ENCODE measurements around the gene STPG1. TPM values are rescaled to one million over a fixed set of nuclear protein-coding genes. Genes with fewer than 3 reads are reported as not detected.

STPG1 gene
- polyA plus RNA-seq, 1 donor (not counting 4 experiments of a cell fraction or from before 2014, with no cell fraction given), result 16.6 TPM

DNA sequence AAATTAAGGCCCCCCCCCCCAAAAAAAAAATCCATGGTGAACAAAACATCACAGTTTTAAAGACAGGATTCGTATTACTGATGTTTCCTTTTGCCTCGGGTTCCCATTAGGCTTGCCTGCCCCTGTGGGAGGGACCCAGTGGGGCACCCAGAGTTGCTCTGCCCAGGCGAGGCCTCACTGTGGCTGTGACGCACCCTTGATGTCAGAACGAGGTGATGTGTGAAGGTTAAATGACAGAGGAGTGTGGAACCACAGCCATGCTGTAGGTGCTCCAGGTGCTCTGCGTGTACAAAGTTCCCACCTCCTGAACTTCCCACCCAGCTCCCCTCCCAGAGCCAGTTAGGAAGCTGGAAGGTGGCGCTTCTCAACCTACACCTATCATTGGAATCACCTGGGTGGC lies 56.5 kb downstream of the STPG1 start:
- H2AFZ ChIP-seq (ENCODE audit: control insufficient read depth, low read length), result no peak overlapping the region
- dilution Hi-C loops (cut with MboI; ENCODE audit: extremely low pct_ligation_motif_present, low sequenced_read_pairs), result no loop called here
- H3K9ac ChIP-seq (ENCODE audit: control insufficient read depth, extremely low read depth, insufficient read depth, low read length), result no peak overlapping the region
- no peaks in the 10 kb centered on the region for H3K9me1 ChIP-seq (ENCODE audit: control insufficient read depth, extremely low read depth, insufficient read depth, low read length)
- no peak for FAIRE-seq
- H3K36me3 ChIP-seq (ENCODE audit: control insufficient read depth in 2 of 2, extremely low read depth in 1 of 2, insufficient read depth in 2 of 2, low read length in 2 of 2), result peaks cover 5 to 19% of the 10 kb centered on the region in 2 experiments
- H3K9me3 ChIP-seq (ENCODE audit: control insufficient read depth, low read depth, low read length), result no peaks in the 10 kb centered on the region
- no peaks in the 10 kb centered on the region for H4K20me1 ChIP-seq (ENCODE audit: control insufficient read depth, extremely low read depth, insufficient read depth, low read length)
- DNase-seq (ENCODE audit: low read depth, low spot score), result no peak
- no peaks in the 10 kb centered on the region for H3K4me1 ChIP-seq (ENCODE audit: control insufficient read depth, extremely low read depth, insufficient read depth, low read length)
- no peak overlapping the region for H3K4me2 ChIP-seq (ENCODE audit: control insufficient read depth, extremely low read depth, insufficient read depth, low read depth, low read length)
- H3K4me3 ChIP-seq (ENCODE audit: control insufficient read depth in 2 of 3, extremely low read depth in 1 of 3, insufficient read depth in 2 of 3, low read depth in 1 of 3, low read length in 3 of 3), result no peak overlapping the region
- H3K27me3 ChIP-seq (ENCODE audit: control insufficient read depth, extremely low read depth, insufficient read depth, low read length), result no peaks in the 10 kb centered on the region
- no peak overlapping the region for H3K27ac ChIP-seq (ENCODE audit: control insufficient read depth, insufficient read depth, low read length)
- no peaks in the 10 kb centered on the region for H3K79me2 ChIP-seq (ENCODE audit: control insufficient read depth, insufficient read depth, low read length)
- TF ChIP-seq EZH2 (IDR thresholded peaks at IDR 0.05; ENCODE audit: low read length), result no peak
- TF ChIP-seq, protein P1, sequence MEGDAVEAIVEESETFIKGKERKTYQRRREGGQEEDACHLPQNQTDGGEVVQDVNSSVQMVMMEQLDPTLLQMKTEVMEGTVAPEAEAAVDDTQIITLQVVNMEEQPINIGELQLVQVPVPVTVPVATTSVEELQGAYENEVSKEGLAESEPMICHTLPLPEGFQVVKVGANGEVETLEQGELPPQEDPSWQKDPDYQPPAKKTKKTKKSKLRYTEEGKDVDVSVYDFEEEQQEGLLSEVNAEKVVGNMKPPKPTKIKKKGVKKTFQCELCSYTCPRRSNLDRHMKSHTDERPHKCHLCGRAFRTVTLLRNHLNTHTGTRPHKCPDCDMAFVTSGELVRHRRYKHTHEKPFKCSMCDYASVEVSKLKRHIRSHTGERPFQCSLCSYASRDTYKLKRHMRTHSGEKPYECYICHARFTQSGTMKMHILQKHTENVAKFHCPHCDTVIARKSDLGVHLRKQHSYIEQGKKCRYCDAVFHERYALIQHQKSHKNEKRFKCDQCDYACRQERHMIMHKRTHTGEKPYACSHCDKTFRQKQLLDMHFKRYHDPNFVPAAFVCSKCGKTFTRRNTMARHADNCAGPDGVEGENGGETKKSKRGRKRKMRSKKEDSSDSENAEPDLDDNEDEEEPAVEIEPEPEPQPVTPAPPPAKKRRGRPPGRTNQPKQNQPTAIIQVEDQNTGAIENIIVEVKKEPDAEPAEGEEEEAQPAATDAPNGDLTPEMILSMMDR (optimal IDR thresholded peaks at IDR 0.05 in 1 of 3, IDR thresholded peaks at IDR 0.05 in 1 of 3, conservative IDR thresholded peaks at IDR 0.05 in 1 of 3; ENCODE audit: extremely low read depth in 1 of 3, insufficient read depth in 2 of 3, low read length in 3 of 3), result no peak

DNA sequence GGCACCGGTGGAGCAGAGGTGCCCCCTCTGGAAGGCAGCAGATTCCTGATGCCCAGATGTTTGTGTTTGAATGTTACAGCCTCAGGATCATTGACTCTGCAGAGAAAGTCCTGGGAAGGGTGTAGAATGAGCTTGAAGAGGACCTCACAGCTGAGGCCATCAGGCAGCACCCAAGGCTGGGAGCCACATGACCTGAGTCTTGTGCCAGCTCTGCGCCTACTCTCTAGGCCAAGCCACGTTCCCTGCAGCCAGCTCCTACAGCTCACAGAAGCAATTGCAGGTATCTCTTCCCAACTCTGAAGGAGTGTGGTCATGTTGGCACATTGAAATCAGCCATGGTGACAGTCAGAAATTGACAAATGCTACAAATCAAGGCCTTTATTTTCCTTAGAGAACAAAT lies 58.1 kb downstream of the STPG1 start:
- dilution Hi-C loops (cut with MboI; ENCODE audit: extremely low pct_ligation_motif_present, low sequenced_read_pairs), result no loop called here
- Histone ChIP-seq H3K9me3 (ENCODE audit: control insufficient read depth, low read depth, low read length) (no peaks in the 10 kb centered on the region), H2AFZ (ENCODE audit: control insufficient read depth, low read length) (no peak overlapping the region), H3K4me2 (ENCODE audit: control insufficient read depth, extremely low read depth, insufficient read depth, low read depth, low read length) (no peak overlapping the region), H3K9me1 (ENCODE audit: control insufficient read depth, extremely low read depth, insufficient read depth, low read length) (no peaks in the 10 kb centered on the region), H3K27ac (ENCODE audit: control insufficient read depth, insufficient read depth, low read length) (no peak overlapping the region), H3K9ac (ENCODE audit: control insufficient read depth, extremely low read depth, insufficient read depth, low read length) (no peak overlapping the region), H3K27me3 (ENCODE audit: control insufficient read depth, extremely low read depth, insufficient read depth, low read length) (no peaks in the 10 kb centered on the region), H3K4me3 (ENCODE audit: control insufficient read depth in 2 of 3, extremely low read depth in 1 of 3, insufficient read depth in 2 of 3, low read depth in 1 of 3, low read length in 3 of 3) (no peak overlapping the region), H3K79me2 (ENCODE audit: control insufficient read depth, insufficient read depth, low read length) (no peaks in the 10 kb centered on the region), H3K4me1 (ENCODE audit: control insufficient read depth, extremely low read depth, insufficient read depth, low read length) (no peaks in the 10 kb centered on the region), H4K20me1 (ENCODE audit: control insufficient read depth, extremely low read depth, insufficient read depth, low read length) (no peaks in the 10 kb centered on the region), H3K36me3 (ENCODE audit: control insufficient read depth in 2 of 2, extremely low read depth in 1 of 2, insufficient read depth in 2 of 2, low read length in 2 of 2) (peaks cover 5 to 22% of the 10 kb centered on the region in 2 experiments)
- DNase-seq (ENCODE audit: low read depth, low spot score) (no peak), FAIRE-seq (no peak)
- TF ChIP-seq, protein P1 (optimal IDR thresholded peaks at IDR 0.05 in 1 of 3, IDR thresholded peaks at IDR 0.05 in 1 of 3, conservative IDR thresholded peaks at IDR 0.05 in 1 of 3; ENCODE audit: extremely low read depth in 1 of 3, insufficient read depth in 2 of 3, low read length in 3 of 3), result no peak
- no peak for TF ChIP-seq EZH2 (IDR thresholded peaks at IDR 0.05; ENCODE audit: low read length)
